Thoracic aorta (tissue), 2 donors: Measurements from ENCODE around the gene NLRX1. TPM values are rescaled to one million over a fixed set of nuclear protein-coding genes. Genes with fewer than 3 reads are reported as not detected.

Source experiments
- ATAC-seq: fragments of 150-250 bp; one replicate; pipeline ENCODE4 v1.8.0; 2017; ENCODE audit warnings: low read depth; ENCODE audit not compliant: insufficient number of reproducible peaks, low FRiP score
- DNase-seq: peaks from one replicate; pipeline ENCODE4 v3.0.0-alpha.2; 2020; ENCODE audit warnings: low spot score
- H3K27ac ChIP-seq, 2 donors: fragments of 200-600 bp; sonication (generic); 1 replicate in 1 of 2; 2 replicates in 1 of 2; pipeline ENCODE4 v1.5.1; 2016; ENCODE audit warnings: mild to moderate bottlenecking in 2 of 2, moderate library complexity in 2 of 2
- H3K27me3 ChIP-seq: fragments of 200-600 bp; sonication (generic); replicated peaks from 2 replicates; pipeline ENCODE4 v1.6.0; 2016; ENCODE audit warnings: mild to moderate bottlenecking; ENCODE audit not compliant: insufficient read depth
- H3K36me3 ChIP-seq: fragments of 200-600 bp; sonication (generic); one replicate; pipeline ENCODE4 v1.5.1; 2016
- H3K4me1 ChIP-seq, 2 donors: fragments of 200-600 bp; sonication (generic); 1 replicate in 1 of 2; 2 replicates in 1 of 2; pipeline versions ENCODE4 v1.5.1 to v1.6.0; 2016; ENCODE audit warnings: low read depth in 2 of 2, mild to moderate bottlenecking in 1 of 2; ENCODE audit not compliant: control insufficient read depth in 1 of 2
- H3K4me3 ChIP-seq: fragments of 200-600 bp; sonication (generic); 2 replicates; pipeline ENCODE4 v1.5.1; 2016; ENCODE audit warnings: mild to moderate bottlenecking
- H3K9me3 ChIP-seq: fragments of 200-600 bp; sonication (generic); 2 replicates; pipeline ENCODE4 v1.5.1; 2016
- CTCF ChIP-seq: fragments of 200-600 bp; sonication (generic); IDR thresholded peaks from one replicate; pipeline ENCODE4 v1.5.1; 2019; ENCODE audit warnings: antibody characterized with exemption
- total RNA-seq, 2 donors: library from RNA; depleted of rRNA; stranded (reverse); fragments of >200 nt; gene quantifications; one replicate each; pipeline versions ENCODE4 v1.1.0 to v1.2.3, GENCODE V29; 2016

The NLRX1 gene
- total RNA-seq, 2 donors from 2014 or later: 18.9 to 20.2 TPM

GRCh38 chr11:119149786-119150275 lies 18.7 kb upstream of the NLRX1 start:
- Histone ChIP-seq H3K4me3 (peak overlapping the region; percentile 80), H3K36me3 (no peaks in the 10 kb centered on the region), H3K4me1 (peaks cover 3 to 17% of the 10 kb centered on the region in 2 donors), H3K9me3 (no peaks in the 10 kb centered on the region), H3K27ac (no peak overlapping the region), H3K27me3 (no peaks in the 10 kb centered on the region)
- ATAC-seq: no peak
- no peak for DNase-seq
- TF ChIP-seq CTCF: no peak

- H3K4me3 ChIP-seq: no peak overlapping the region
- DNase-seq (no peak), ATAC-seq (no peak)
- TF ChIP-seq CTCF: no peak
- no peaks in the 10 kb centered on the region for H3K27me3 ChIP-seq
- H3K36me3 ChIP-seq: no peaks in the 10 kb centered on the region
- H3K4me1 ChIP-seq: peaks cover 3 to 17% of the 10 kb centered on the region in 2 donors
- H3K9me3 ChIP-seq: no peaks in the 10 kb centered on the region
- H3K27ac ChIP-seq: no peak overlapping the region
Measured at GRCh38 chr11:119152043-119152442, 16.5 kb upstream of the NLRX1 start.

- Histone ChIP-seq H3K27me3 (no peaks in the 10 kb centered on the region), H3K4me1 (peaks cover 3 to 17% of the 10 kb centered on the region in 2 donors), H3K9me3 (no peaks in the 10 kb centered on the region), H3K27ac (no peak overlapping the region), H3K36me3 (no peaks in the 10 kb centered on the region), H3K4me3 (no peak overlapping the region)
- ATAC-seq (no peak), DNase-seq (no peak)
- TF ChIP-seq CTCF: no peak
Measured at GRCh38 chr11:119152604-119153003, 15.9 kb upstream of the NLRX1 start.

- no peak overlapping the region for H3K4me3 ChIP-seq
- H3K27ac ChIP-seq: no peak overlapping the region
- H3K36me3 ChIP-seq: no peaks in the 10 kb centered on the region
- H3K4me1 ChIP-seq: peaks cover 3 to 16% of the 10 kb centered on the region in 2 donors
- DNase-seq: no peak
- no peak for ATAC-seq
- no peak for TF ChIP-seq CTCF
- no peaks in the 10 kb centered on the region for H3K9me3 ChIP-seq
- no peaks in the 10 kb centered on the region for H3K27me3 ChIP-seq
Measured at GRCh38 chr11:119153049-119153818, 15.3 kb upstream of the NLRX1 start.

- Histone ChIP-seq H3K9me3 (no peaks in the 10 kb centered on the region), H3K36me3 (no peaks in the 10 kb centered on the region), H3K4me1 (peaks cover 3 to 8% of the 10 kb centered on the region in 2 donors), H3K27me3 (no peaks in the 10 kb centered on the region), H3K4me3 (no peak overlapping the region), H3K27ac (no peak overlapping the region)
- TF ChIP-seq CTCF: no peak
- ATAC-seq (no peak), DNase-seq (no peak)
Measured at GRCh38 chr11:119154178-119154577, 14.3 kb upstream of the NLRX1 start.
